Trophoblast cell (in vitro differentiated cells and primary cell): ENCODE results near the gene CDH10.

ENCODE experiments used
- DNase-seq, 2 donors: peaks; one replicate each; pipeline ENCODE4 v3.0.0-alpha.2; 2016
- H2AFZ ChIP-seq: 2 replicates; pipeline ENCODE4 v1.6.1; 2013; ENCODE audit warnings: low read length, moderate library complexity, mild to moderate bottlenecking; ENCODE audit not compliant: insufficient read depth, poor library complexity
- H2AK5ac ChIP-seq: 2 replicates; pipeline ENCODE4 v1.6.1; 2013; ENCODE audit warnings: mild to moderate bottlenecking, low read length
- H2BK120ac ChIP-seq: 2 replicates; pipeline ENCODE4 v1.6.1; 2013; ENCODE audit warnings: low read length, mild to moderate bottlenecking, moderate library complexity; ENCODE audit not compliant: insufficient read depth, poor library complexity
- H2BK12ac ChIP-seq: 2 replicates; pipeline ENCODE4 v1.6.1; 2013; ENCODE audit warnings: mild to moderate bottlenecking, low read length, moderate library complexity
- H2BK5ac ChIP-seq: 2 replicates; pipeline ENCODE4 v1.6.1; 2013; ENCODE audit warnings: low read length, low read depth, moderate library complexity, mild to moderate bottlenecking; ENCODE audit not compliant: poor library complexity
- H3K14ac ChIP-seq: 2 replicates; pipeline ENCODE4 v1.6.1; 2013; ENCODE audit warnings: mild to moderate bottlenecking, low read length
- H3K18ac ChIP-seq: 2 replicates; pipeline ENCODE4 v1.6.1; 2013; ENCODE audit warnings: mild to moderate bottlenecking, low read length
- H3K23ac ChIP-seq: 2 replicates; pipeline ENCODE4 v1.6.1; 2013; ENCODE audit warnings: low read length
- H3K27ac ChIP-seq: 2 replicates; pipeline ENCODE4 v1.5.1; 2013; ENCODE audit warnings: low read depth, mild to moderate bottlenecking, inconsistent platforms, low read length, moderate library complexity
- H3K27me3 ChIP-seq: 2 replicates; pipeline ENCODE4 v1.6.1; 2013; ENCODE audit warnings: inconsistent platforms, mild to moderate bottlenecking, low read length, moderate library complexity; ENCODE audit not compliant: insufficient read depth
- H3K36me3 ChIP-seq, 2 experiments: 1 replicate in 1 of 2; 2 replicates in 1 of 2; pipeline ENCODE4 v1.6.1; 2013; ENCODE audit warnings: low read length in 2 of 2, mild to moderate bottlenecking in 2 of 2, moderate library complexity in 1 of 2; ENCODE audit not compliant: insufficient read depth in 2 of 2, control insufficient read depth in 1 of 2
- H3K4ac ChIP-seq: 2 replicates; pipeline ENCODE4 v1.6.1; 2013; ENCODE audit warnings: low read depth, mild to moderate bottlenecking, low read length, moderate library complexity
- H3K4me1 ChIP-seq, 2 experiments: 1 replicate in 1 of 2; 2 replicates in 1 of 2; pipeline ENCODE4 v1.6.1; 2013; ENCODE audit warnings: low read length in 2 of 2, mild to moderate bottlenecking in 2 of 2, moderate library complexity in 1 of 2; ENCODE audit not compliant: insufficient read depth in 2 of 2, control insufficient read depth in 1 of 2
- H3K4me2 ChIP-seq: 2 replicates; pipeline ENCODE4 v1.6.1; 2013; ENCODE audit warnings: inconsistent platforms, mild to moderate bottlenecking, low read length, moderate library complexity
- H3K4me3 ChIP-seq: 2 replicates; pipeline ENCODE4 v1.5.1; 2013; ENCODE audit warnings: mild to moderate bottlenecking, low read depth, low read length, inconsistent platforms
- H3K79me1 ChIP-seq: one replicate; pipeline ENCODE4 v1.6.1; 2013; ENCODE audit warnings: low read length
- H3K79me2 ChIP-seq: 2 replicates; pipeline ENCODE4 v1.6.1; 2013; ENCODE audit warnings: low read length, mild to moderate bottlenecking; ENCODE audit not compliant: control insufficient read depth, insufficient read depth, poor library complexity
- H3K9ac ChIP-seq: 2 replicates; pipeline ENCODE4 v1.6.1; 2013; ENCODE audit warnings: mild to moderate bottlenecking, low read length
- H3K9me3 ChIP-seq: 2 replicates; pipeline ENCODE4 v1.6.1; 2013; ENCODE audit warnings: low read depth, mild to moderate bottlenecking, control low read depth, inconsistent platforms, low read length; ENCODE audit not compliant: insufficient read depth
- H4K12ac ChIP-seq: 2 replicates; pipeline ENCODE4 v1.6.1; 2013; ENCODE audit warnings: low read depth, mild to moderate bottlenecking, low read length, moderate library complexity
- H4K8ac ChIP-seq: 2 replicates; pipeline ENCODE4 v1.6.1; 2013; ENCODE audit warnings: low read depth, mild to moderate bottlenecking, low read length, moderate library complexity
- H4K91ac ChIP-seq: one replicate; pipeline ENCODE4 v1.6.1; 2013; ENCODE audit warnings: low read depth, mild to moderate bottlenecking, low read length, moderate library complexity
- WGBS: extraction: QIAGEN DNeasy Blood & Tissue Kit; methylation state at CpG from one replicate; pipeline ENCODE4 v1.1.7; 2013; ENCODE audit warnings: missing lambda C conversion rate; ENCODE audit not compliant: insufficient read length, insufficient coverage; ENCODE audit errors: extremely low coverage; 5-methylcytosine and 5-hydroxymethylcytosine counted together

Gene CDH10

DNA sequence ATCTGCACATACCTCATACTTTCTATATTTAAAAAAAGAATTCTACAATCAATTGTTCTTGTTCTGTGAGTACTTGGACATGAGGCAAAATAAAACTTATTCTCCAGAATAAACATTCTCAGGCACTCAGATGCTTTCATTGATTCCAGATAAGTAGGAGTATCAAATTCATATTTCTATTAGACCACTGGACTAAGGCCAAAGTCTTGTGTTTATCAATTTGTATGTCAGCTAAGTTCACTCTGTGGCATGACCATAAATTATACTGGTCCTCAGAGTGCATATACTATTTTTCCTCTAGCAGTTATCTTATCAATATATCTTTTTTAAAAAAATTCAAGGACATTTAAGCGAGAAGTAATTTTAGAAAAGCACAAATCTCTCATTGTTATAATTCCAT, 28.2 kb downstream of the CDH10 start:
- no peak overlapping the region for H2AK5ac ChIP-seq
- H3K4me3 ChIP-seq, result no peak overlapping the region
- peaks cover 0 to 3% of the 10 kb centered on the region in 2 experiments for H3K36me3 ChIP-seq
- H3K23ac ChIP-seq, result no peak overlapping the region
- no peaks in the 10 kb centered on the region for H3K79me1 ChIP-seq
- H3K4me2 ChIP-seq, result no peak overlapping the region
- no peaks in the 10 kb centered on the region for H3K9me3 ChIP-seq
- no peak overlapping the region for H2BK120ac ChIP-seq
- no peak overlapping the region for H4K91ac ChIP-seq
- no peak overlapping the region for H2AFZ ChIP-seq
- H2BK12ac ChIP-seq, result no peak overlapping the region
- no CpG with 5 or more reads among the region's 1 CpG for WGBS
- no peaks in the 10 kb centered on the region for H3K4me1 ChIP-seq
- no peak overlapping the region for H3K14ac ChIP-seq
- no peak overlapping the region for H3K9ac ChIP-seq
- DNase-seq, result no peak
- H2BK5ac ChIP-seq, result no peak overlapping the region
- H3K27ac ChIP-seq, result no peak overlapping the region
- no peak overlapping the region for H4K12ac ChIP-seq
- H3K4ac ChIP-seq, result no peak overlapping the region
- H3K18ac ChIP-seq, result no peak overlapping the region
- no peaks in the 10 kb centered on the region for H3K79me2 ChIP-seq
- H4K8ac ChIP-seq, result no peak overlapping the region
- no peaks in the 10 kb centered on the region for H3K27me3 ChIP-seq

DNA sequence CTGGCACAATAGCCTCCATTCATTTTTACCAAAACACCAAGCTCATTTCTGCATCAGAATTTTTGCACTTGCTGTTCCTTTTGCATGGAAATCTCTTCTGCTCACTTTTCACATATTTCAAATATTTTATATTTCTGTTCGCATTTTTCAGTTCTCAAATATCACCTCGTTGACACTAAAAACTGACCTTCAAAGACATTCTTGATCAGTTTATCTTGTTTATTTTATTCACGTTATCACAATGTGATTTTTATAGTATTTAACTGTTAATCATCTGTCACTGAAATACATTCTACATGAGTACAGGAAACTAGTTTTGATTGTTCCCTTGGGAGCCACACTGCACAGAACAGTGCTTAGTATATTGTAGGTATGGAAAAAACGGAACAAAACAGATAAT, 29.6 kb downstream of the CDH10 start:
- no peaks in the 10 kb centered on the region for H3K79me2 ChIP-seq
- no peak overlapping the region for H4K91ac ChIP-seq
- H2AK5ac ChIP-seq, result no peak overlapping the region
- H3K36me3 ChIP-seq, result peaks cover 0 to 4% of the 10 kb centered on the region in 2 experiments
- H3K79me1 ChIP-seq, result no peaks in the 10 kb centered on the region
- no peak overlapping the region for H2BK12ac ChIP-seq
- no peak overlapping the region for H2BK5ac ChIP-seq
- H3K23ac ChIP-seq, result no peak overlapping the region
- H3K18ac ChIP-seq, result no peak overlapping the region
- WGBS, result no CpG with 5 or more reads among the region's 4 CpGs
- no peaks in the 10 kb centered on the region for H3K4me1 ChIP-seq
- H3K27me3 ChIP-seq, result no peaks in the 10 kb centered on the region
- H3K4ac ChIP-seq, result no peak overlapping the region
- no peak overlapping the region for H4K8ac ChIP-seq
- H3K27ac ChIP-seq, result no peak overlapping the region
- H3K4me2 ChIP-seq, result no peak overlapping the region
- H2BK120ac ChIP-seq, result no peak overlapping the region
- H3K9ac ChIP-seq, result no peak overlapping the region
- H4K12ac ChIP-seq, result no peak overlapping the region
- DNase-seq, result no peak
- H2AFZ ChIP-seq, result no peak overlapping the region
- H3K14ac ChIP-seq, result no peak overlapping the region
- no peak overlapping the region for H3K4me3 ChIP-seq
- H3K9me3 ChIP-seq, result no peaks in the 10 kb centered on the region

DNA sequence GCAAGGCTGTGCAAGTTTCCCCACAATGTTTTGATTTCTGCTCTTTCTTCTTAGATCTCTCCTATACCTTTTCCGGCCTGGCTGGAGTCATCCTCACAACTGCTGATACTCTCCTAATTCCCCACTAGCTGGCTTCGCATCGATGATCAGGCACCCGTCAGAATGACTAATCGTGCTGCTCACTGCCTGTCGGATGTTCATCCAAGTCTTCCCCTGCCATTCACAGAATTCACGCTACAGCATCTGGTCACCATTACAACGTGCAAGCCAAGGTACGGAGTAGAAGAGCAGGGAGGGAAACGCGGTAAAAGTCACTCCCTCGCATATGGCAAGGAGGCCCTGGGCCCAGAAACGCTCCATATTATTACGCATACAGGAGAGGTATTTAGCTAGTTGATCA, 35.1 kb downstream of the CDH10 start:
- Histone ChIP-seq H3K79me1 (no peaks in the 10 kb centered on the region), H3K4me3 (no peak overlapping the region), H4K12ac (no peak overlapping the region)

DNA sequence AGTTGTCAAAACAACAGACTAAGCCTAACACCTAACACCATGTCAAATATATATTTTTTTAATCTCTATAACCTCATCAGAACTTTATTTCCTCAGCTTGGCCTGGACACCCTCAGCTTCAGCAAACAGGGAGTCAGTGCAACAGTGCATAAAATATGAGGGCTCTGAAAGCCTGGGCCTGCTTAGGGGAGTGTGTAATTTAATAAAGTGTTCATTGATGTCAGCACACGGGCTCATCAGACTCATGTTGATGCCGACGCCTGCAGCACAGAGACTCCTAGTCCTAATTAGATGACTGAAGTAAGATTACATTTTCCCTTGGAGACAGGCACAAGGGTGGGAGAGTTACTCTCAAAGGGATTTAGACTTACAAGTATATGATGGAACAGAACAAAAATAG, 37.8 kb downstream of the CDH10 start:
- no peak overlapping the region for H3K4me2 ChIP-seq
- H3K27me3 ChIP-seq, result no peaks in the 10 kb centered on the region
- no CpG with 5 or more reads among the region's 3 CpGs for WGBS
- no peak overlapping the region for H3K27ac ChIP-seq
- H3K23ac ChIP-seq, result no peak overlapping the region
- no peak overlapping the region for H2AFZ ChIP-seq
- H4K12ac ChIP-seq, result no peak overlapping the region
- no peak overlapping the region for H2BK5ac ChIP-seq
- no peak overlapping the region for H3K4ac ChIP-seq
- H4K8ac ChIP-seq, result no peak overlapping the region
- H3K9ac ChIP-seq, result no peak overlapping the region
- H2BK120ac ChIP-seq, result no peak overlapping the region
- no peaks in the 10 kb centered on the region for H3K79me2 ChIP-seq
- peaks cover 0 to 4% of the 10 kb centered on the region in 2 experiments for H3K36me3 ChIP-seq
- no peak for DNase-seq
- no peak overlapping the region for H2AK5ac ChIP-seq
- no peaks in the 10 kb centered on the region for H3K4me1 ChIP-seq
- no peak overlapping the region for H3K4me3 ChIP-seq
- H4K91ac ChIP-seq, result no peak overlapping the region
- no peaks in the 10 kb centered on the region for H3K79me1 ChIP-seq
- H3K9me3 ChIP-seq, result no peaks in the 10 kb centered on the region
- H2BK12ac ChIP-seq, result no peak overlapping the region
- no peak overlapping the region for H3K18ac ChIP-seq
- H3K14ac ChIP-seq, result no peak overlapping the region

More for the DNA sequence above, 35.1 kb downstream of the CDH10 start:
- Histone ChIP-seq H4K8ac (no peak overlapping the region), H3K4ac (no peak overlapping the region), H2AK5ac (no peak overlapping the region), H3K4me1 (no peaks in the 10 kb centered on the region), H3K36me3 (peaks cover 0 to 4% of the 10 kb centered on the region in 2 experiments), H2BK12ac (no peak overlapping the region), H3K79me2 (no peaks in the 10 kb centered on the region), H3K27ac (no peak overlapping the region), H3K18ac (no peak overlapping the region), H2AFZ (no peak overlapping the region), H3K4me2 (no peak overlapping the region), H3K14ac (no peak overlapping the region), H2BK120ac (no peak overlapping the region), H3K9ac (no peak overlapping the region), H3K9me3 (no peaks in the 10 kb centered on the region), H3K27me3 (no peaks in the 10 kb centered on the region), H4K91ac (no peak overlapping the region), H3K23ac (peak overlapping the region; percentile 14), H2BK5ac (no peak overlapping the region)
- WGBS, result no CpG with 5 or more reads among the region's 14 CpGs
- no peak for DNase-seq
